Measurements from ENCODE around the gene UQCRC1.
A peak's percentile ranks its signal among the peaks of the same experiment; 100 is the strongest.

The UQCRC1 gene

GRCh38 chr3:48609088-48610005 lies at the start of gene UQCRC1:
Gene UQCRC1 (minus strand): TSS chr3:48609646. CDS start chr3:48609620, 26 bp downstream.
- peak; percentile 87 to 89 for DNase-seq (ENCODE audit: low read depth in 2 of 2)

- DNase-seq (ENCODE audit: low read depth in 2 of 2): peak in 1 of 2 donors; percentile 17
These were observed 47.4 kb upstream of the UQCRC1 start for GRCh38 chr3:48656841-48657281.

- DNase-seq (ENCODE audit: low read depth in 2 of 2): peak; percentile 82 to 85
These were observed 46.8 kb upstream of the UQCRC1 start for GRCh38 chr3:48656061-48656840.

GRCh38 chr3:48655606-48656005 lies 46.2 kb upstream of the UQCRC1 start:
- peak; percentile 45 to 51 for DNase-seq (ENCODE audit: low read depth in 2 of 2)

GRCh38 chr3:48655063-48655462 lies 45.6 kb upstream of the UQCRC1 start:
- no peak for DNase-seq (ENCODE audit: low read depth in 2 of 2)

GRCh38 chr3:48652923-48653715 lies 43.7 kb upstream of the UQCRC1 start:
- DNase-seq (ENCODE audit: low read depth in 2 of 2): no peak

- DNase-seq (ENCODE audit: low read depth in 2 of 2): no peak
These were observed 42.3 kb upstream of the UQCRC1 start for GRCh38 chr3:48651771-48652170.

GRCh38 chr3:48650723-48651122 lies 41.3 kb upstream of the UQCRC1 start:
- DNase-seq (ENCODE audit: low read depth in 2 of 2): no peak

- no peak for DNase-seq (ENCODE audit: low read depth in 2 of 2)
These were observed 38.9 kb upstream of the UQCRC1 start for GRCh38 chr3:48648188-48648850.

- DNase-seq (ENCODE audit: low read depth in 2 of 2): no peak
These were observed 38.3 kb upstream of the UQCRC1 start for GRCh38 chr3:48647714-48648113.

- no peak for DNase-seq (ENCODE audit: low read depth in 2 of 2)
These were observed 35.7 kb upstream of the UQCRC1 start for GRCh38 chr3:48644898-48645760.

- no peak for DNase-seq (ENCODE audit: low read depth in 2 of 2)
These were observed 33.2 kb upstream of the UQCRC1 start for GRCh38 chr3:48642605-48643004.

GRCh38 chr3:48641396-48641795 lies 31.9 kb upstream of the UQCRC1 start:
- DNase-seq (ENCODE audit: low read depth in 2 of 2): no peak

GRCh38 chr3:48639944-48640606 lies 30.6 kb upstream of the UQCRC1 start:
- no peak for DNase-seq (ENCODE audit: low read depth in 2 of 2)

GRCh38 chr3:48637305-48637704 lies 27.9 kb upstream of the UQCRC1 start:
- DNase-seq (ENCODE audit: low read depth in 2 of 2): no peak

- DNase-seq (ENCODE audit: low read depth in 2 of 2): no peak
These were observed 26.8 kb upstream of the UQCRC1 start for GRCh38 chr3:48636149-48636655.

- DNase-seq (ENCODE audit: low read depth in 2 of 2): peak; percentile 88 to 95
These were observed 26.0 kb upstream of the UQCRC1 start, which contains the start of gene SLC26A6 for GRCh38 chr3:48635222-48636021. Gene SLC26A6 (minus strand): TSS chr3:48635461. CDS start chr3:48635393, 68 bp downstream.

GRCh38 chr3:48634661-48635221 lies 25.3 kb upstream of the UQCRC1 start:
- peak in 1 of 2 donors; percentile 44 for DNase-seq (ENCODE audit: low read depth in 2 of 2)
